GM21360 (cell line): ENCODE data around the gene MATN3.
"Not testable (repeated sequence)": the region's sequence is repeated elsewhere in the genome, so short reads cannot be mapped to it uniquely, and the experiment has no call there.

Experiments
- ATAC-seq: cut with Tn5 transposase; IDR thresholded peaks from one replicate; pipeline ENCODE4 v1.9.1; 2021; ENCODE audit warnings: mild to moderate bottlenecking, moderate library complexity; ENCODE audit not compliant: unreplicated experiment

Gene MATN3

GRCh38 chr2:20012282-20013125 is at the start of gene MATN3:
TSS of gene MATN3 (minus strand) at chr2:20012668. CDS start at chr2:20012631, 37 bp downstream.
- no peak for ATAC-seq

- no peak for ATAC-seq
Observed at GRCh38 chr2:20061940-20062339, 49.5 kb upstream of the MATN3 start.

- no peak for ATAC-seq
Observed at GRCh38 chr2:20061476-20061875, 49.0 kb upstream of the MATN3 start.

GRCh38 chr2:20060106-20060505 is 47.6 kb upstream of the MATN3 start:
- ATAC-seq = no peak

GRCh38 chr2:20057268-20057667 is 44.8 kb upstream of the MATN3 start:
- no peak for ATAC-seq

- no peak for ATAC-seq
Observed at GRCh38 chr2:20054931-20055330, 42.5 kb upstream of the MATN3 start.

GRCh38 chr2:20054119-20054518 is 41.7 kb upstream of the MATN3 start:
- ATAC-seq = no peak

GRCh38 chr2:20052861-20053281 is 40.4 kb upstream of the MATN3 start:
- ATAC-seq = no peak

GRCh38 chr2:20052229-20052851 is 39.9 kb upstream of the MATN3 start:
- ATAC-seq = no peak

- ATAC-seq = peak; percentile 95
Observed at GRCh38 chr2:20051532-20052228, 39.2 kb upstream of the MATN3 start, which contains the start of gene LAPTM4A. TSS of gene LAPTM4A (minus strand) at chr2:20051628. CDS start at chr2:20051520, 108 bp downstream.

- peak; percentile 19 for ATAC-seq
Observed at GRCh38 chr2:20050646-20051531, 38.4 kb upstream of the MATN3 start.

- no peak for ATAC-seq
Observed at GRCh38 chr2:20050104-20050645, 37.7 kb upstream of the MATN3 start.

GRCh38 chr2:20049637-20050036 is 37.2 kb upstream of the MATN3 start:
- ATAC-seq = no peak

- ATAC-seq = no peak
Observed at GRCh38 chr2:20048488-20049448, 36.3 kb upstream of the MATN3 start.

GRCh38 chr2:20045712-20046292 is 33.3 kb upstream of the MATN3 start:
- not testable (repeated sequence) for ATAC-seq

- ATAC-seq = no peak
Observed at GRCh38 chr2:20044778-20045177, 32.3 kb upstream of the MATN3 start.

- no peak for ATAC-seq
Observed at GRCh38 chr2:20042531-20042930, 30.1 kb upstream of the MATN3 start.

- no peak for ATAC-seq
Observed at GRCh38 chr2:20040489-20041172, 28.2 kb upstream of the MATN3 start.
